Measurements from ENCODE around the gene FGF3. TPM values are rescaled to one million over a fixed set of nuclear protein-coding genes. Genes with fewer than 3 reads are reported as not detected.

Gene FGF3
- polyA plus RNA-seq, 1 of the 3 experiments (the other 2 are of a cell fraction) = not detected

DNA sequence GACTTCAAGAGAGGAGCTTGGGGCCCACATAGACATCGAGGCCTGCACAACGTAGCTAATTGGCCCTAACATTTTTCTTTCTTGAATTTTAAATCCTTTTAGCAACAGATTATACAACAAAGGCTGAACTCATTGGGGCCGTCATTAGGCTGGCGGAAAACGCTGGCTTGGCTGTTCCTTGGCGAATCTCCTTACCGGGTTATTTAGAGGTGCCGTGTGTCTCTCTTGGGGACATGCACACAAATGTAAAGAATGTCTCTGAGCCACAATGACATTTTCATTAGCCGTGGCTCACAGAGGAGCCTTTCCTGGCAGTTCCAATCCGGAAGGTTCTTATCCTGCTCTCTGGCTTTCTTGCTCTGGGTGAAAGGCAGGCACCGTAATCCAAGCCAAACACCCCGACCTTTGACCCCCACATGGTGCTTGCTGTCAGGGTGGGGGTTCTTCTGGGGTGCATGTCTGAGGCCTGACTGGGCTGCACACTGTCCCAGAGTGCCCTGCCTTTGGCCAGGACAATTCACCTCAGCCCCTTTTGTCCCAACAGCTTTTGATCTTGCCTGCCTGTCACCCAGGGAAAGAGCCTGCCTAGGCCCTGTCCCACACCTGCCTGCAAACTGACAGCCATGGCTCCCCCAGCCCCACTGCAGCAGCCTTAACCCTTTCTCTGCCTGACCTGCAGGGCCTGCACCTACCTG lies 9.2 kb upstream of the FGF3 start:
- H3K4me1 ChIP-seq (ENCODE audit: control insufficient read depth in 1 of 2, insufficient read depth in 2 of 2, low read depth in 1 of 2, low read length in 1 of 2) = no peaks in the 10 kb centered on the region; a peak in 1 of 4 replicates
- H3K9ac ChIP-seq = no peak overlapping the region
- no peak overlapping the region for H3K4me2 ChIP-seq
- no peaks in the 10 kb centered on the region for H3K36me3 ChIP-seq (replicated peaks in 1 of 2; ENCODE audit: control insufficient read depth in 1 of 2, insufficient read depth in 2 of 2, low read length in 1 of 2)
- peaks cover 9% of the 10 kb centered on the region; the same call in 1 of the 2 replicates for H3K27me3 ChIP-seq (ENCODE audit: insufficient read depth)
- H3K9me2 ChIP-seq = no peaks in the 10 kb centered on the region
- DNase-seq = no peak
- no peaks in the 10 kb centered on the region for H3K9me3 ChIP-seq
- ChIA-PET CTCF (interaction anchor here (1.9 kb wide), 1 partner anchor 9 kb away, joined by 10 read pairs; the partner anchor contains the start of gene FGF3), POLR2A (no interaction called here)
- no peaks in the 10 kb centered on the region for H3K79me2 ChIP-seq (ENCODE audit: insufficient read depth)
- H2AFZ ChIP-seq (ENCODE audit: low read depth) = no peak overlapping the region
- no peak for TF ChIP-seq TCF12 (IDR thresholded peaks at IDR 0.05)
- no peak overlapping the region for H3K4me3 ChIP-seq (ENCODE audit: low read depth in 2 of 2, low read length in 1 of 2)
- WGBS (ENCODE audit: low lambda C conversion rate) = 70% methylated on average over 10 of the region's 12 CpGs
- H3F3A ChIP-seq (replicated peaks; ENCODE audit: insufficient read depth) = no peaks in the 10 kb centered on the region
- no peak overlapping the region for H3K27ac ChIP-seq (ENCODE audit: low read depth in 2 of 2, low read length in 1 of 2)
- no peaks in the 10 kb centered on the region for H4K20me1 ChIP-seq (ENCODE audit: insufficient read depth)

DNA sequence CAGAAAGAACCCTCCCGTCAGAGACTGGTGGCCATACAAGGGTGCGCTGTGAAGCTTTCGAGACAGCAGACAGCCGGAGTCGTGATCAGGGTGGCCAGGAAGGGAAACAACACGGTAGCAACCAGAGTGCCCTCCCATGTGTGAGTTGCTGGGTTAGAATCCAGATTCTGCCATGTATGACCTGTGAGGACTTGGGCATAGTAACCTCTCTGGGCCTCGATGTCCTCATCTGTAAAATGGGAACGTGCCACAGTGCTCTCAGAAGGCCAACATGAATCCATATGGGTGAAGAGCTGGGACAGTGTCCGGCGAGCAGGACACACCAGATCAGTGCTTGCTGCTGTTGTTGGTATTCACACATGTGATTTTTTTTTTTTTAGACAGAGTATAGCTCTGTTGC lies 7.6 kb upstream of the FGF3 start:
- H3K4me2 ChIP-seq = no peak overlapping the region
- no peaks in the 10 kb centered on the region for H3K79me2 ChIP-seq (ENCODE audit: insufficient read depth)
- H3K9ac ChIP-seq = no peak overlapping the region
- no peak overlapping the region for H3K27ac ChIP-seq (ENCODE audit: low read depth in 2 of 2, low read length in 1 of 2)
- H3K9me2 ChIP-seq = no peaks in the 10 kb centered on the region
- H3K9me3 ChIP-seq = no peaks in the 10 kb centered on the region
- H2AFZ ChIP-seq (ENCODE audit: low read depth) = no peak overlapping the region
- CTCF ChIA-PET = interaction anchor here (1.3 kb wide), 1 partner anchor 63 kb away, joined by 3 read pairs; no protein-coding TSS in a partner anchor
- 72% methylated on average over 10 of the region's 10 CpGs for WGBS (ENCODE audit: low lambda C conversion rate)
- H3K27me3 ChIP-seq (ENCODE audit: insufficient read depth) = peaks cover 10% of the 10 kb centered on the region; the same call in 1 of the 2 replicates
- POLR2A ChIA-PET = no interaction called here
- no peak overlapping the region for H3K4me3 ChIP-seq (ENCODE audit: low read depth in 2 of 2, low read length in 1 of 2)
- no peaks in the 10 kb centered on the region for H3K36me3 ChIP-seq (replicated peaks in 1 of 2; ENCODE audit: control insufficient read depth in 1 of 2, insufficient read depth in 2 of 2, low read length in 1 of 2)
- H3K4me1 ChIP-seq (ENCODE audit: control insufficient read depth in 1 of 2, insufficient read depth in 2 of 2, low read depth in 1 of 2, low read length in 1 of 2) = no peaks in the 10 kb centered on the region; a peak in 1 of 4 replicates
- H3F3A ChIP-seq (replicated peaks; ENCODE audit: insufficient read depth) = no peaks in the 10 kb centered on the region
- no peak for DNase-seq
- no peaks in the 10 kb centered on the region for H4K20me1 ChIP-seq (ENCODE audit: insufficient read depth)
- TF ChIP-seq, protein P1, sequence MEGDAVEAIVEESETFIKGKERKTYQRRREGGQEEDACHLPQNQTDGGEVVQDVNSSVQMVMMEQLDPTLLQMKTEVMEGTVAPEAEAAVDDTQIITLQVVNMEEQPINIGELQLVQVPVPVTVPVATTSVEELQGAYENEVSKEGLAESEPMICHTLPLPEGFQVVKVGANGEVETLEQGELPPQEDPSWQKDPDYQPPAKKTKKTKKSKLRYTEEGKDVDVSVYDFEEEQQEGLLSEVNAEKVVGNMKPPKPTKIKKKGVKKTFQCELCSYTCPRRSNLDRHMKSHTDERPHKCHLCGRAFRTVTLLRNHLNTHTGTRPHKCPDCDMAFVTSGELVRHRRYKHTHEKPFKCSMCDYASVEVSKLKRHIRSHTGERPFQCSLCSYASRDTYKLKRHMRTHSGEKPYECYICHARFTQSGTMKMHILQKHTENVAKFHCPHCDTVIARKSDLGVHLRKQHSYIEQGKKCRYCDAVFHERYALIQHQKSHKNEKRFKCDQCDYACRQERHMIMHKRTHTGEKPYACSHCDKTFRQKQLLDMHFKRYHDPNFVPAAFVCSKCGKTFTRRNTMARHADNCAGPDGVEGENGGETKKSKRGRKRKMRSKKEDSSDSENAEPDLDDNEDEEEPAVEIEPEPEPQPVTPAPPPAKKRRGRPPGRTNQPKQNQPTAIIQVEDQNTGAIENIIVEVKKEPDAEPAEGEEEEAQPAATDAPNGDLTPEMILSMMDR (IDR thresholded peaks at IDR 0.05) = no peak
- TF ChIP-seq RXRA (IDR thresholded peaks at IDR 0.05; ENCODE audit: borderline replicate concordance, low read depth) (no peak), RAD21 (IDR thresholded peaks at IDR 0.05; ENCODE audit: low read length) (no peak), NRF1 (IDR thresholded peaks at IDR 0.05; ENCODE audit: low read depth, low read length) (no peak), TCF12 (IDR thresholded peaks at IDR 0.05) (no peak), CHD2 (IDR thresholded peaks at IDR 0.05; ENCODE audit: low read length, partially characterized antibody) (no peak), ELF1 (IDR thresholded peaks at IDR 0.05) (no peak), JUND (IDR thresholded peaks at IDR 0.05) (no peak), FOXM1 (IDR thresholded peaks at IDR 0.05; ENCODE audit: low read depth) (no peak), EP300 (IDR thresholded peaks at IDR 0.05; ENCODE audit: borderline replicate concordance in 1 of 2, low read depth in 1 of 2, low read length in 1 of 2) (no peak), RCOR1 (IDR thresholded peaks at IDR 0.05; ENCODE audit: low read length) (no peak), GABPA (IDR thresholded peaks at IDR 0.05; ENCODE audit: low read depth) (no peak)
- TF ChIP-seq, protein P2, sequence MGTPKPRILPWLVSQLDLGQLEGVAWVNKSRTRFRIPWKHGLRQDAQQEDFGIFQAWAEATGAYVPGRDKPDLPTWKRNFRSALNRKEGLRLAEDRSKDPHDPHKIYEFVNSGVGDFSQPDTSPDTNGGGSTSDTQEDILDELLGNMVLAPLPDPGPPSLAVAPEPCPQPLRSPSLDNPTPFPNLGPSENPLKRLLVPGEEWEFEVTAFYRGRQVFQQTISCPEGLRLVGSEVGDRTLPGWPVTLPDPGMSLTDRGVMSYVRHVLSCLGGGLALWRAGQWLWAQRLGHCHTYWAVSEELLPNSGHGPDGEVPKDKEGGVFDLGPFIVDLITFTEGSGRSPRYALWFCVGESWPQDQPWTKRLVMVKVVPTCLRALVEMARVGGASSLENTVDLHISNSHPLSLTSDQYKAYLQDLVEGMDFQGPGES (IDR thresholded peaks at IDR 0.05; ENCODE audit: low read depth, low read length) = no peak
- TF ChIP-seq, protein P3, sequence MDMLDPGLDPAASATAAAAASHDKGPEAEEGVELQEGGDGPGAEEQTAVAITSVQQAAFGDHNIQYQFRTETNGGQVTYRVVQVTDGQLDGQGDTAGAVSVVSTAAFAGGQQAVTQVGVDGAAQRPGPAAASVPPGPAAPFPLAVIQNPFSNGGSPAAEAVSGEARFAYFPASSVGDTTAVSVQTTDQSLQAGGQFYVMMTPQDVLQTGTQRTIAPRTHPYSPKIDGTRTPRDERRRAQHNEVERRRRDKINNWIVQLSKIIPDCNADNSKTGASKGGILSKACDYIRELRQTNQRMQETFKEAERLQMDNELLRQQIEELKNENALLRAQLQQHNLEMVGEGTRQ (IDR thresholded peaks at IDR 0.05; ENCODE audit: borderline replicate concordance, low read depth, low read length) = no peak
- TF ChIP-seq, protein P4, sequence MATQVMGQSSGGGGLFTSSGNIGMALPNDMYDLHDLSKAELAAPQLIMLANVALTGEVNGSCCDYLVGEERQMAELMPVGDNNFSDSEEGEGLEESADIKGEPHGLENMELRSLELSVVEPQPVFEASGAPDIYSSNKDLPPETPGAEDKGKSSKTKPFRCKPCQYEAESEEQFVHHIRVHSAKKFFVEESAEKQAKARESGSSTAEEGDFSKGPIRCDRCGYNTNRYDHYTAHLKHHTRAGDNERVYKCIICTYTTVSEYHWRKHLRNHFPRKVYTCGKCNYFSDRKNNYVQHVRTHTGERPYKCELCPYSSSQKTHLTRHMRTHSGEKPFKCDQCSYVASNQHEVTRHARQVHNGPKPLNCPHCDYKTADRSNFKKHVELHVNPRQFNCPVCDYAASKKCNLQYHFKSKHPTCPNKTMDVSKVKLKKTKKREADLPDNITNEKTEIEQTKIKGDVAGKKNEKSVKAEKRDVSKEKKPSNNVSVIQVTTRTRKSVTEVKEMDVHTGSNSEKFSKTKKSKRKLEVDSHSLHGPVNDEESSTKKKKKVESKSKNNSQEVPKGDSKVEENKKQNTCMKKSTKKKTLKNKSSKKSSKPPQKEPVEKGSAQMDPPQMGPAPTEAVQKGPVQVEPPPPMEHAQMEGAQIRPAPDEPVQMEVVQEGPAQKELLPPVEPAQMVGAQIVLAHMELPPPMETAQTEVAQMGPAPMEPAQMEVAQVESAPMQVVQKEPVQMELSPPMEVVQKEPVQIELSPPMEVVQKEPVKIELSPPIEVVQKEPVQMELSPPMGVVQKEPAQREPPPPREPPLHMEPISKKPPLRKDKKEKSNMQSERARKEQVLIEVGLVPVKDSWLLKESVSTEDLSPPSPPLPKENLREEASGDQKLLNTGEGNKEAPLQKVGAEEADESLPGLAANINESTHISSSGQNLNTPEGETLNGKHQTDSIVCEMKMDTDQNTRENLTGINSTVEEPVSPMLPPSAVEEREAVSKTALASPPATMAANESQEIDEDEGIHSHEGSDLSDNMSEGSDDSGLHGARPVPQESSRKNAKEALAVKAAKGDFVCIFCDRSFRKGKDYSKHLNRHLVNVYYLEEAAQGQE (IDR thresholded peaks at IDR 0.05; ENCODE audit: low read depth, low read length) = no peak
- TF ChIP-seq, protein P5, sequence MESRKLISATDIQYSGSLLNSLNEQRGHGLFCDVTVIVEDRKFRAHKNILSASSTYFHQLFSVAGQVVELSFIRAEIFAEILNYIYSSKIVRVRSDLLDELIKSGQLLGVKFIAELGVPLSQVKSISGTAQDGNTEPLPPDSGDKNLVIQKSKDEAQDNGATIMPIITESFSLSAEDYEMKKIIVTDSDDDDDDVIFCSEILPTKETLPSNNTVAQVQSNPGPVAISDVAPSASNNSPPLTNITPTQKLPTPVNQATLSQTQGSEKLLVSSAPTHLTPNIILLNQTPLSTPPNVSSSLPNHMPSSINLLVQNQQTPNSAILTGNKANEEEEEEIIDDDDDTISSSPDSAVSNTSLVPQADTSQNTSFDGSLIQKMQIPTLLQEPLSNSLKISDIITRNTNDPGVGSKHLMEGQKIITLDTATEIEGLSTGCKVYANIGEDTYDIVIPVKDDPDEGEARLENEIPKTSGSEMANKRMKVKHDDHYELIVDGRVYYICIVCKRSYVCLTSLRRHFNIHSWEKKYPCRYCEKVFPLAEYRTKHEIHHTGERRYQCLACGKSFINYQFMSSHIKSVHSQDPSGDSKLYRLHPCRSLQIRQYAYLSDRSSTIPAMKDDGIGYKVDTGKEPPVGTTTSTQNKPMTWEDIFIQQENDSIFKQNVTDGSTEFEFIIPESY (IDR thresholded peaks at IDR 0.05; ENCODE audit: borderline replicate concordance, low read depth) = no peak
